ENCODE data around the gene CCDC110. TPM values are rescaled to one million over a fixed set of nuclear protein-coding genes. Genes with fewer than 3 reads are reported as not detected.

The CCDC110 gene
- 1 to 10 TPM in 2 of 3 donors, under 1 TPM in 1; 0.69 to 5.4 (median 1.8) TPM for total RNA-seq
- long read RNA-seq, donor 1, partial matches to known transcripts: 0 of 4 reads
- long read RNA-seq, donor 1, other reads (novel, unspliced or antisense): 3 of 4 reads
- long read RNA-seq, donor 2, partial matches to known transcripts: 0 of 1 reads
- long read RNA-seq, donor 2, other reads (novel, unspliced or antisense): 0 of 1 reads

GRCh38 chr4:185471235-185472102, at the start of gene CCDC110:
Gene CCDC110, minus strand, starts transcription at chr4:185471733. Its CDS starts 50 bp downstream, at chr4:185471683.
- H3K36me3 ChIP-seq (ENCODE audit: low read depth): no peaks in the 10 kb centered on the region
- DNase-seq (peak; percentile 95 to 97 (median 96)), ATAC-seq (peak; percentile 98)
- peak; percentile 73 for TF ChIP-seq CTCF (IDR thresholded peaks at IDR 0.05)
- H3K9me3 ChIP-seq: no peaks in the 10 kb centered on the region
- peak within 1 kb of the TSS; percentile 30 for H3K4me3 ChIP-seq
- intact Hi-C loops (cut with DNase I, micrococcal nuclease): loop anchor here (5.0 to 10.0 kb wide), 2 partner anchors 123 to 126 kb away; no protein-coding TSS in a partner anchor
- no peaks in the 10 kb centered on the region for H3K4me1 ChIP-seq (ENCODE audit: low read depth)

DNA sequence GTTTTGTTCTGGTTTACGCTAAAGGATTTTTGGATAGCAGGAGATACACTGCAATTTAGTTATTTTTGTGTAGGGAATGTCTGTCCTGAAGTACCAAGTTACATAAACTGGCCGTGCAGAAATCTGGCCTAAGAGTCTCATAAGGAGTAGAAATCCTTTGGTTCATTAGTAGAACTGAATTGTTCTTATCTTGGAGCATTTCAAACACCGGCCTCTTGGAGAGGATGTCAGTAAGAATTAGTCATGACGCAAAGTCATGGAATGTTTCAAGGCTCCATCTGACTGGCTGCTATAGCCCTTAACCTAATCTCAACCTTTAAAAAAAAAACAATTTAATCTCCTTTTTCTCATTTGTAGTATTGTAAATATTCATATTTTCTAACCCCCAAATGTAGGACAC, 48.6 kb upstream of the CCDC110 start:
- H3K4me1 ChIP-seq (ENCODE audit: low read depth): no peaks in the 10 kb centered on the region
- no peak overlapping the region for H3K4me3 ChIP-seq
- TF ChIP-seq CTCF (IDR thresholded peaks at IDR 0.05): no peak
- no peak for ATAC-seq
- intact Hi-C loops (cut with DNase I, micrococcal nuclease): no loop called here
- no peaks in the 10 kb centered on the region for H3K36me3 ChIP-seq (ENCODE audit: low read depth)
- DNase-seq: no peak
- H3K9me3 ChIP-seq: no peaks in the 10 kb centered on the region

DNA sequence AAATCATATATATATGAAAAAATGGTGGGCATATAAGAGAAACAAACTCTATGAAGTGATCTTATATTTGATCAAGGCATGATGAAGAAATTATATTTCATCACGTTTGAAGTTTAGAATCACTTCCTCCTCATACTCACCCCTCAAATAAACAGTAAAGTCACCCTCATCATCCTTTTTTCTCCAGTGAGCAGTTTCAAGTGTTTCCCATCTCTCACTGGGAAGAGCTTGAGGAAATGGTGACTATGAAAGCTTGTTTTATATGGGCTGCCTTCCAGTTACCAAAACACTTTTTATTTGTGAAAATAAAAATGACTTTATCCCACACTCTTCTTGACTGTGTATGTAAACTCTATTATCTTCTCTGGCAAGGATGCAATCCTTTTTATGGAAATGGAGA, 47.0 kb upstream of the CCDC110 start:
- Histone ChIP-seq H3K9me3 (no peaks in the 10 kb centered on the region), H3K4me3 (no peak overlapping the region), H3K36me3 (ENCODE audit: low read depth) (no peaks in the 10 kb centered on the region), H3K4me1 (ENCODE audit: low read depth) (peaks cover 6% of the 10 kb centered on the region)
- TF ChIP-seq CTCF (IDR thresholded peaks at IDR 0.05): no peak
- intact Hi-C loops (cut with DNase I, micrococcal nuclease): no loop called here
- ATAC-seq: no peak
- DNase-seq: no peak

DNA sequence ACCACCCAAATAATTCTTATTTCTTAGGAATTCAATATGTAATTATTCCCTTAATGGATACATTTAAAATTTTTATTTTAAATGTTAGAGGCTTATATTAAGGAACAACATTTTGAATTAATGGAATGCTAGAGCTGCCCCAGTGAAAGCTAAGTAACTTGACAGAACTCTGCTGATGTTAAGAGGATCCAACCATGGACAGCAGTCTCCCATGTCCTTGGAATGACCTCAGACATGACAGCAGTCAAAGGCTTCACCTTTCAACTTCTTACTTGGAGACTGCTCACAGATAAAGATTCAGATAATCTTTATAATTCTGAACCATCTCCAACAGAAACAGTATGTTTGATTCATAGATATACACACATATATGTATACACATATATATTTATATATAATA, 46.5 kb upstream of the CCDC110 start:
- H3K4me1 ChIP-seq (ENCODE audit: low read depth): peaks cover 10% of the 10 kb centered on the region
- no peaks in the 10 kb centered on the region for H3K9me3 ChIP-seq
- ATAC-seq (no peak), DNase-seq (no peak)
- no peak for TF ChIP-seq CTCF (IDR thresholded peaks at IDR 0.05)
- intact Hi-C loops (cut with DNase I, micrococcal nuclease): no loop called here
- H3K4me3 ChIP-seq: no peak overlapping the region
- H3K36me3 ChIP-seq (ENCODE audit: low read depth): no peaks in the 10 kb centered on the region

DNA sequence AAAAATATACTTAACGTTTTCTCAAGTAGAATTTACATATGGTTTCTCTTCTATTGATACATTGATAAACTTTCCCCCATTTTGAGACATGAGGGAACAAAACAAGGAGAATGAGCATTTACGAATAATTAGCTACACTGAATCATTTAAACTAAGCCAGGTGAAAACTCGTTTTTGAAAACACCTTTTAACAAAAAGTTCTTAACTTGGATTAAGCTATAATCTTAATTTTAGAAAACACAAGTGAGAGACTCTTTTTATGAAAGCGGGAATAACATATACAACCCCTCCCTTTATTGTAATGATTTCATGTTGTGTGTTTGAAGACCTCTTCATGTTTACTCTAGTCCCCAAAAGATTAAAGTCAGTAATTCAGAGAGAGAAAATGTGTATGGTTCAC, 43.7 kb upstream of the CCDC110 start:
- Histone ChIP-seq H3K4me3 (no peak overlapping the region), H3K36me3 (ENCODE audit: low read depth) (no peaks in the 10 kb centered on the region), H3K9me3 (no peaks in the 10 kb centered on the region), H3K4me1 (ENCODE audit: low read depth) (peaks cover 12% of the 10 kb centered on the region)
- TF ChIP-seq CTCF (IDR thresholded peaks at IDR 0.05): no peak
- DNase-seq (no peak), ATAC-seq (no peak)
- intact Hi-C loops (cut with DNase I, micrococcal nuclease): no loop called here
